GM12892 (cell line): ENCODE data around the gene GH2.

Experiments used
- POLR2A ChIP-seq: IDR thresholded peaks from 2 replicates; pipeline ENCODE4 v1.6.1; 2011; ENCODE audit warnings: low read depth, low read length, control low read depth
- POLR2AphosphoS5 ChIP-seq: IDR thresholded peaks from 2 replicates; pipeline ENCODE4 v1.6.1; 2011; ENCODE audit warnings: low read depth, low read length, control low read depth
- TAF1 ChIP-seq: IDR thresholded peaks from 2 replicates; pipeline ENCODE4 v1.6.1; 2011; ENCODE audit warnings: low read depth, mild to moderate bottlenecking, control low read depth, low read length, borderline replicate concordance

DNA sequence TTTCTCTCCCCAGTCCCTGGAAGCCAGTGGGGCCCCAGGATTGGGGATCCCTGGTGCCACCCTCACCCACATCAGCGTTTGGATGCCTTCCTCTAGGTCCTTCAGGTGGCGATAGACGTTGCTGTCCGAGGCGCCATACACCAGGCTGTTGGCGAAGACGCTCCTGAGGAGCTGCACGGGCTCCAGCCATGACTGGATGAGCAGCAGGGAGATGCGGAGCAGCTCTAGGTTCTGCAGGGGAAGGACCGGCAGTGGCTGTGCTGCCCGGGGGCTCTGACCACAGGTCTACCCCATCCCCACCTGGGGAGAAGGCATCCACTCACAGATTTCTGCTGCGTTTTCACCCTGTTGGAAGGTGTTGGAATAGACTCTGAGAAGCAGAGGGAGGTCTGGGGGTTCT is 1.0 kb downstream of the GH2 start:
- no peak for TF ChIP-seq POLR2A
- no peak for TF ChIP-seq POLR2AphosphoS5
- TF ChIP-seq TAF1 = no peak
